GM21381 (cell line): ENCODE results near the gene PCBP2.
"Not testable (repeated sequence)": the region's sequence is repeated elsewhere in the genome, so short reads cannot be mapped to it uniquely, and the experiment has no call there.

ENCODE experiments used
- ATAC-seq: cut with Tn5 transposase; IDR thresholded peaks from one replicate; pipeline ENCODE4 v1.9.1; 2021; ENCODE audit warnings: mild to moderate bottlenecking, moderate library complexity; ENCODE audit not compliant: unreplicated experiment

The PCBP2 gene

GRCh38 chr12:53468282-53468681, 16.4 kb downstream of the PCBP2 start:
- ATAC-seq: no peak

- no peak for ATAC-seq
Observed at GRCh38 chr12:53472056-53472582, 20.2 kb downstream of the PCBP2 start.

- no peak for ATAC-seq
Observed at GRCh38 chr12:53474077-53474476, 22.2 kb downstream of the PCBP2 start.

GRCh38 chr12:53474819-53475218, 22.9 kb downstream of the PCBP2 start:
- no peak for ATAC-seq

- no peak for ATAC-seq
Observed at GRCh38 chr12:53476769-53477209, 24.9 kb downstream of the PCBP2 start.

- no peak for ATAC-seq
Observed at GRCh38 chr12:53478865-53479264, 27.0 kb downstream of the PCBP2 start.

- ATAC-seq: no peak
Observed at GRCh38 chr12:53479331-53479730, 27.4 kb downstream of the PCBP2 start.

GRCh38 chr12:53480491-53481442, 28.9 kb downstream of the PCBP2 start:
- no peak for ATAC-seq

GRCh38 chr12:53481458-53481857, 29.6 kb downstream of the PCBP2 start:
- ATAC-seq: not testable (repeated sequence)

- no peak for ATAC-seq
Observed at GRCh38 chr12:53481939-53482586, 30.2 kb downstream of the PCBP2 start.

- ATAC-seq: no peak
Observed at GRCh38 chr12:53482626-53483168, 30.8 kb downstream of the PCBP2 start.

- no peak for ATAC-seq
Observed at GRCh38 chr12:53483225-53483978, 31.5 kb downstream of the PCBP2 start.

- ATAC-seq: no peak
Observed at GRCh38 chr12:53483979-53484377, 32.1 kb downstream of the PCBP2 start.

- no peak for ATAC-seq
Observed at GRCh38 chr12:53484686-53485575, 33.0 kb downstream of the PCBP2 start.

GRCh38 chr12:53485955-53486735, 34.2 kb downstream of the PCBP2 start:
- ATAC-seq: no peak

- ATAC-seq: no peak
Observed at GRCh38 chr12:53486736-53487487, 35.0 kb downstream of the PCBP2 start.

- no peak for ATAC-seq
Observed at GRCh38 chr12:53489242-53489864, 37.5 kb downstream of the PCBP2 start.

- no peak for ATAC-seq
Observed at GRCh38 chr12:53492188-53492587, 40.3 kb downstream of the PCBP2 start.
